HTERT RPE-1 (cell line): ENCODE data around the gene ARSI.
"Not testable (repeated sequence)": the region's sequence is repeated elsewhere in the genome, so short reads cannot be mapped to it uniquely, and the experiment has no call there.

ENCODE experiments used
- in situ Hi-C: fragments of 300-500 bp; cut with MboI; formaldehyde crosslinking; loops from 4 replicates; pipeline ENCODE4 v1.14.3; 2020; ENCODE audit warnings: low sequenced_read_pairs

ARSI gene

GRCh38 chr5:150248946-150249345 is 53.8 kb downstream of the ARSI start:
- in situ Hi-C loops, result no loop called here

DNA sequence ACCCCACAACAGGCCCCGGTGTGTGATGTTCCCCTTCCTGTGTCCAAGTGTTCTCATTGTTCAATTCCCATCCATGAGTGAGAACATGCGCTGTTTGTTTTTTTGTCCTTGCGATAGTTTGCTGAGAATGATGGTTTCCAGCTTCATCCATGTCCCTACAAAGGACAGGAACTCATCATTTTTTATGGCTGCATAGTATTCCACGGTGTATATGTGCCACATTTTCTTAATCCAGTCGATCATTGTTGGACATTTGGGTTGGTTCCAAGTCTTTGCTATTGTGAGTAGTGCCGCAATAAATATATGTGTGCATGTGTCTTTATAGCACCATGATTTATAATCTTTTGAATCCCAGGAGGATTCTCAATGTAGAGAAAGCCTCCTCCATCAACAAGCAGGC is 54.2 kb downstream of the ARSI start:
- in situ Hi-C loops, result not testable (repeated sequence)

DNA sequence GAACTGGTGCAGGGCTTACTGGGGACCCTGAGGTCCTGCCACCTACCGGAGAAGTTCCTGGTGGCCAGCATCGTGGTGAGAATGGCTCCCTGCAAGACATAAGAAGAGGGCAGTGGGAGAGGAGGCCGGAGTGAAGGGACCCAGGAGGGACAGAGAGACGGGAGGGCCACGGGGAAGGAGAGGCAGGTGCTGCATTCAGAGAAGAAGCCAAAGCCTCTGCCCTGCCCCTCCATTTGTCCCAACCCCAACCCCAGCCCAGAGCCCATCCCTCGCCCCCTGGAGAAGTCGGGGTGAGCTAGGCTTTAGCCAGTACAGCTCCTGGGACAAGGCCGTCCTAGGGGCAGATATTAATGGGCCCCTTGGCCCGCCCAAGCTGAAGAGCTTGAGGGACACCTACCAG is 55.0 kb downstream of the ARSI start:
- in situ Hi-C loops, result no loop called here

- in situ Hi-C loops, result no loop called here
Measured at GRCh38 chr5:150246835-150247234, 55.9 kb downstream of the ARSI start.

- in situ Hi-C loops, result no loop called here
Measured at GRCh38 chr5:150246429-150246828, 56.3 kb downstream of the ARSI start.
